AG09319 (cell line): Measurements from ENCODE around the gene PFDN1.

Experiments used
- DNase-seq: peaks from one replicate; pipeline ENCODE4 v3.0.0-alpha.2; 2010; ENCODE audit warnings: low read depth; ENCODE audit errors: extremely low read depth
- CTCF ChIP-seq: IDR thresholded peaks from 2 replicates; pipeline ENCODE4 v1.5.1; 2011; ENCODE audit warnings: low read depth, mild to moderate bottlenecking, inconsistent platforms, low read length, moderate library complexity

Gene PFDN1

GRCh38 chr5:140258016-140258415 lies 44.9 kb downstream of the PFDN1 start:
- DNase-seq, result no peak
- no peak for TF ChIP-seq CTCF

- DNase-seq, result no peak
- TF ChIP-seq CTCF, result no peak
Measured at GRCh38 chr5:140256726-140257125, 46.2 kb downstream of the PFDN1 start.

GRCh38 chr5:140255460-140256157 lies 47.3 kb downstream of the PFDN1 start:
- TF ChIP-seq CTCF, result no peak

GRCh38 chr5:140253985-140254384 lies 48.9 kb downstream of the PFDN1 start:
- no peak for DNase-seq
- TF ChIP-seq CTCF, result no peak

More at GRCh38 chr5:140255460-140256157, 47.3 kb downstream of the PFDN1 start:
- DNase-seq, result no peak

GRCh38 chr5:140252470-140253126 lies 50.3 kb downstream of the PFDN1 start:
- no peak for TF ChIP-seq CTCF
- no peak for DNase-seq

GRCh38 chr5:140251527-140251973 lies 51.4 kb downstream of the PFDN1 start:
- no peak for DNase-seq

More at GRCh38 chr5:140251527-140251973, 51.4 kb downstream of the PFDN1 start:
- no peak for TF ChIP-seq CTCF
